ENCODE data around the gene NOS1AP. TPM values are rescaled to one million over a fixed set of nuclear protein-coding genes. Genes with fewer than 3 reads are reported as not detected.

Gene NOS1AP
- total RNA-seq, 4 donors from 2014 or later = 0.99 to 9.0 (median 4.0) TPM

GRCh38 chr1:162070094-162070748 is 730 bp downstream of the NOS1AP start:
- intact Hi-C loops (cut with DNase I) = no loop called here
- TF ChIP-seq POLR2AphosphoS5 (IDR thresholded peaks at IDR 0.05) (no peak), CTCF (IDR thresholded peaks at IDR 0.05) (no peak), POLR2A (IDR thresholded peaks at IDR 0.05; ENCODE audit: low read depth) (no peak), EP300 (IDR thresholded peaks at IDR 0.05) (no peak)
- Histone ChIP-seq H3K9me3 (no peaks in the 10 kb centered on the region), H3K4me3 (peak overlapping the region; percentile 73 to 93 (median 85)), H3K36me3 (no peaks in the 10 kb centered on the region), H3K27ac (replicated peaks in 1 of 4) (peak overlapping the region; percentile 49 to 71 (median 62)), H3K27me3 (peaks cover 0 to 31% (median 0%) of the 10 kb centered on the region in 4 donors), H3K4me1 (peaks cover 21 to 27% (median 24%) of the 10 kb centered on the region in 4 donors)
- WGBS = 5% methylated on average over 22 of the region's 29 CpGs
- peak; percentile 88 for DNase-seq (ENCODE audit: extremely low spot score)

- WGBS = 47% methylated on average over 7 of the region's 7 CpGs
- no peak for DNase-seq (ENCODE audit: extremely low spot score)
- peaks cover 0 to 27% (median 0%) of the 10 kb centered on the region in 4 donors for H3K27me3 ChIP-seq
- intact Hi-C loops (cut with DNase I) = no loop called here
- peak overlapping the region; percentile 73 to 93 (median 85) for H3K4me3 ChIP-seq
- TF ChIP-seq POLR2A (IDR thresholded peaks at IDR 0.05; ENCODE audit: low read depth) (no peak), POLR2AphosphoS5 (IDR thresholded peaks at IDR 0.05) (no peak), EP300 (IDR thresholded peaks at IDR 0.05) (no peak), CTCF (IDR thresholded peaks at IDR 0.05) (no peak)
- no peaks in the 10 kb centered on the region for H3K9me3 ChIP-seq
- H3K36me3 ChIP-seq = no peaks in the 10 kb centered on the region
- no peak overlapping the region for H3K27ac ChIP-seq (replicated peaks in 1 of 4)
- peaks cover 21 to 27% (median 24%) of the 10 kb centered on the region in 4 donors for H3K4me1 ChIP-seq
These were observed 1.3 kb downstream of the NOS1AP start for GRCh38 chr1:162070825-162071224.

GRCh38 chr1:162072740-162073139 is 3.2 kb downstream of the NOS1AP start:
- intact Hi-C loops (cut with DNase I) = no loop called here
- Histone ChIP-seq H3K36me3 (no peaks in the 10 kb centered on the region), H3K4me1 (peaks cover 17 to 27% (median 24%) of the 10 kb centered on the region in 4 donors), H3K4me3 (no peak overlapping the region), H3K27ac (replicated peaks in 1 of 4) (no peak overlapping the region), H3K9me3 (no peaks in the 10 kb centered on the region), H3K27me3 (peaks cover 0 to 21% (median 0%) of the 10 kb centered on the region in 4 donors)
- WGBS = 60% methylated on average over 3 of the region's 3 CpGs
- TF ChIP-seq POLR2AphosphoS5 (IDR thresholded peaks at IDR 0.05) (no peak), EP300 (IDR thresholded peaks at IDR 0.05) (no peak), CTCF (IDR thresholded peaks at IDR 0.05) (no peak), POLR2A (IDR thresholded peaks at IDR 0.05; ENCODE audit: low read depth) (no peak)
- DNase-seq (ENCODE audit: extremely low spot score) = peak; percentile 81

- TF ChIP-seq POLR2A (IDR thresholded peaks at IDR 0.05; ENCODE audit: low read depth) = no peak
- TF ChIP-seq POLR2AphosphoS5 (IDR thresholded peaks at IDR 0.05) = no peak
- no peak overlapping the region for H3K27ac ChIP-seq (replicated peaks in 1 of 4)
- H3K27me3 ChIP-seq = peaks cover 0 to 15% (median 0%) of the 10 kb centered on the region in 4 donors
- 79% methylated on average over 4 of the region's 4 CpGs for WGBS
- intact Hi-C loops (cut with DNase I) = no loop called here
- no peak overlapping the region for H3K4me3 ChIP-seq
- no peak for DNase-seq (ENCODE audit: extremely low spot score)
- peaks cover 13 to 21% (median 17%) of the 10 kb centered on the region in 4 donors for H3K4me1 ChIP-seq
- no peaks in the 10 kb centered on the region for H3K9me3 ChIP-seq
- no peaks in the 10 kb centered on the region for H3K36me3 ChIP-seq
These were observed 5.0 kb downstream of the NOS1AP start for GRCh38 chr1:162074276-162075005.

GRCh38 chr1:162075862-162076261 is 6.4 kb downstream of the NOS1AP start:
- TF ChIP-seq EP300 (IDR thresholded peaks at IDR 0.05) = no peak
- no peak for TF ChIP-seq POLR2AphosphoS5 (IDR thresholded peaks at IDR 0.05)
- TF ChIP-seq POLR2A (IDR thresholded peaks at IDR 0.05; ENCODE audit: low read depth) = no peak
- TF ChIP-seq CTCF (IDR thresholded peaks at IDR 0.05) = no peak
- no peak overlapping the region for H3K4me3 ChIP-seq
- no peaks in the 10 kb centered on the region for H3K9me3 ChIP-seq
- H3K36me3 ChIP-seq = no peaks in the 10 kb centered on the region
- peaks cover 0 to 4% (median 0%) of the 10 kb centered on the region in 4 donors for H3K27me3 ChIP-seq
- intact Hi-C loops (cut with DNase I) = no loop called here
- H3K27ac ChIP-seq (replicated peaks in 1 of 4) = no peak overlapping the region
- H3K4me1 ChIP-seq = peaks cover 10 to 21% (median 16%) of the 10 kb centered on the region in 4 donors
- no peak for DNase-seq (ENCODE audit: extremely low spot score)
- WGBS = 86% methylated on average over 3 of the region's 3 CpGs

All from esophagus muscularis mucosa (tissue), 4 donors.